Breast epithelium (tissue), 3 donors: ENCODE data around the gene REV3L.

Experiments
- POLR2A ChIP-seq: fragments of 450-650 bp; IDR thresholded peaks from one replicate; pipeline ENCODE4 v1.6.1; 2016; ENCODE audit warnings: antibody characterized with exemption, mild to moderate bottlenecking, moderate library complexity
- POLR2AphosphoS5 ChIP-seq, 3 donors: sonication (generic); formaldehyde crosslinking; IDR thresholded peaks; one replicate each; pipeline ENCODE4 v1.6.1; 2017; ENCODE audit warnings: antibody characterized with exemption in 3 of 3
- TF ChIP-seq, protein P1 (sequence below), 3 donors: fragments of 450-650 bp; IDR thresholded peaks; one replicate each; pipeline ENCODE4 v1.5.1; 2016 to 2017; ENCODE audit warnings: antibody characterized with exemption in 3 of 3, mild to moderate bottlenecking in 3 of 3, moderate library complexity in 3 of 3

- TF ChIP-seq, protein P1, sequence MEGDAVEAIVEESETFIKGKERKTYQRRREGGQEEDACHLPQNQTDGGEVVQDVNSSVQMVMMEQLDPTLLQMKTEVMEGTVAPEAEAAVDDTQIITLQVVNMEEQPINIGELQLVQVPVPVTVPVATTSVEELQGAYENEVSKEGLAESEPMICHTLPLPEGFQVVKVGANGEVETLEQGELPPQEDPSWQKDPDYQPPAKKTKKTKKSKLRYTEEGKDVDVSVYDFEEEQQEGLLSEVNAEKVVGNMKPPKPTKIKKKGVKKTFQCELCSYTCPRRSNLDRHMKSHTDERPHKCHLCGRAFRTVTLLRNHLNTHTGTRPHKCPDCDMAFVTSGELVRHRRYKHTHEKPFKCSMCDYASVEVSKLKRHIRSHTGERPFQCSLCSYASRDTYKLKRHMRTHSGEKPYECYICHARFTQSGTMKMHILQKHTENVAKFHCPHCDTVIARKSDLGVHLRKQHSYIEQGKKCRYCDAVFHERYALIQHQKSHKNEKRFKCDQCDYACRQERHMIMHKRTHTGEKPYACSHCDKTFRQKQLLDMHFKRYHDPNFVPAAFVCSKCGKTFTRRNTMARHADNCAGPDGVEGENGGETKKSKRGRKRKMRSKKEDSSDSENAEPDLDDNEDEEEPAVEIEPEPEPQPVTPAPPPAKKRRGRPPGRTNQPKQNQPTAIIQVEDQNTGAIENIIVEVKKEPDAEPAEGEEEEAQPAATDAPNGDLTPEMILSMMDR (IDR thresholded peaks at IDR 0.05) = no peak
- no peak for TF ChIP-seq POLR2A
- TF ChIP-seq POLR2AphosphoS5 (IDR thresholded peaks at IDR 0.05) = no peak
Observed at GRCh38 chr6:111530667-111531066, 47.6 kb upstream of the REV3L start.
